WERI-Rb-1 (cell line): ENCODE results near the gene UNC119.

Source experiments
- DNase-seq: peaks from one replicate; pipeline ENCODE4 v3.0.0-alpha.2; 2020
- H3K27ac ChIP-seq: fragments of 250-450 bp; sonication (Bioruptor Pico); 2 replicates; pipeline ENCODE4 v1.5.1; 2020; ENCODE audit warnings: mild to moderate bottlenecking, moderate library complexity
- H3K27me3 ChIP-seq: fragments of 250-450 bp; sonication (Bioruptor Pico); 2 replicates; pipeline ENCODE4 v1.5.1; 2021; ENCODE audit warnings: mild to moderate bottlenecking, low read depth, moderate library complexity; ENCODE audit not compliant: insufficient read depth, severe bottlenecking
- H3K36me3 ChIP-seq: fragments of 250-450 bp; sonication (Bioruptor Pico); 2 replicates; pipeline ENCODE4 v1.5.1; 2020; ENCODE audit warnings: mild to moderate bottlenecking, moderate library complexity
- H3K4me3 ChIP-seq: 2 replicates; pipeline ENCODE4 v1.5.1; 2011; ENCODE audit warnings: low read depth, mild to moderate bottlenecking, control low read depth, low read length
- H3K9me3 ChIP-seq: fragments of 250-450 bp; sonication (Bioruptor Pico); 2 replicates; pipeline ENCODE4 v1.5.1; 2021; ENCODE audit warnings: mild to moderate bottlenecking, moderate library complexity; ENCODE audit not compliant: severe bottlenecking
- TF ChIP-seq, protein P1 (sequence below): IDR thresholded peaks from 2 replicates; pipeline ENCODE4 v1.5.1; 2011; ENCODE audit warnings: low read depth, mild to moderate bottlenecking, control low read depth, inconsistent platforms, low read length

UNC119 gene

DNA sequence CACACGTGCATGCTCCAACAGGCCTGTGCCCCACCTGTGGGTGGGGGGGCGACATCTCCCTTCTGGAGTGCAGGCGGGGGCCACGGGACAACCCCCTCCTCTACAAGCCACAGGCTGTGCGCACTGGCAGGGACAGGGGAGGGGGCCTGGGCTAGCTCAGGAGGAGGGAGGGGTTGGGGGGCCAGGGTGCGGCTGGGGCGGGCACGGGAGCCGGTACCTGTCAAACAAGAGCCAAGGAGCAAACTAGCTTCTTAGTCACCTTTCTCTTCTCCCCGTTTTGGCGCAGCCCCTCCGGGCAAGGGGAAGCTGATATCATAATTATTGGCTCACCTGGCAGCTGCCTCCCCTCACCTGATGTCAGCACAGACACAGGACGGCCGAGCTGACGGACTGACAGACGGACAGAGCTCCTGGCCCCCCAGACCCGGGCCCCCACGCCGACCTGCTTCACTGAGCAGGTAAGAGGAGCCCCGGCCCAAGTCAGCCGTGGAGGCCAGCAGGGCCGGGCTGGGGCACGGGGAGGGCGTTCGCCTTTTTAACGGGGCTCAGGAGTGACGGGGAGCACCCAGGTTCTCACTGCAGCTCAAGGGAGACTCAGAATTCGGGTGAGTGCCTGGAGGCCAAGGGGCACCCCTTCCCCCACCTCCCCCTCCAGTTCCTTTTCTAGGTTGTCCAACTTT is 46.3 kb downstream of the UNC119 start, which contains the start of gene FOXN1:
FOXN1 (plus strand) TSS at position 363 of the 680 bp plus-strand sequence. CDS start 17,622 bp downstream, outside the sequence.
- TF ChIP-seq, protein P1, sequence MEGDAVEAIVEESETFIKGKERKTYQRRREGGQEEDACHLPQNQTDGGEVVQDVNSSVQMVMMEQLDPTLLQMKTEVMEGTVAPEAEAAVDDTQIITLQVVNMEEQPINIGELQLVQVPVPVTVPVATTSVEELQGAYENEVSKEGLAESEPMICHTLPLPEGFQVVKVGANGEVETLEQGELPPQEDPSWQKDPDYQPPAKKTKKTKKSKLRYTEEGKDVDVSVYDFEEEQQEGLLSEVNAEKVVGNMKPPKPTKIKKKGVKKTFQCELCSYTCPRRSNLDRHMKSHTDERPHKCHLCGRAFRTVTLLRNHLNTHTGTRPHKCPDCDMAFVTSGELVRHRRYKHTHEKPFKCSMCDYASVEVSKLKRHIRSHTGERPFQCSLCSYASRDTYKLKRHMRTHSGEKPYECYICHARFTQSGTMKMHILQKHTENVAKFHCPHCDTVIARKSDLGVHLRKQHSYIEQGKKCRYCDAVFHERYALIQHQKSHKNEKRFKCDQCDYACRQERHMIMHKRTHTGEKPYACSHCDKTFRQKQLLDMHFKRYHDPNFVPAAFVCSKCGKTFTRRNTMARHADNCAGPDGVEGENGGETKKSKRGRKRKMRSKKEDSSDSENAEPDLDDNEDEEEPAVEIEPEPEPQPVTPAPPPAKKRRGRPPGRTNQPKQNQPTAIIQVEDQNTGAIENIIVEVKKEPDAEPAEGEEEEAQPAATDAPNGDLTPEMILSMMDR = no peak
- H3K27me3 ChIP-seq = no peaks in the 10 kb centered on the region

DNA sequence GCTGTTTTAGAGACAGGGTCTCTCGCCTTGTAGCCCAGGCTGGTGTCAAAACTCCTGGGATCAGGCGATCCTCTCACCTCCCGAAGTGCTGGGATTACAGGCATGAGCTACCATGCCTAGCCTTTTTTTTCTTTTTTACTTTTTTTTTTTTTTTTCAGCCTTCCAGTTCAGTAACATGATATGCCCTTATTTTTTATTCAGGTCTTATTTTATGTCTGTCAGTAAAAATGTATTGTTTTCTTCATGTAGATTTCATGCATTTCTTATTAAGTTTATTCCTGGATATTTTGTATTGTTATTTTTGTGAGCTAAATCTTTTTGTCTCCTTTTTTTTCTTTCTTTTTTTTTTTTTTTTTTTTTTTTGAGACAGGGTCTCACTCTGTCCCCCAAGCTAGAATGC is 49.0 kb downstream of the UNC119 start:
- H3K9me3 ChIP-seq = no peaks in the 10 kb centered on the region
- no peaks in the 10 kb centered on the region for H3K36me3 ChIP-seq
- H3K27me3 ChIP-seq = no peaks in the 10 kb centered on the region
- H3K27ac ChIP-seq = no peak overlapping the region
- TF ChIP-seq, protein P1 = no peak
- H3K4me3 ChIP-seq = no peak overlapping the region
- DNase-seq = no peak

More for the DNA sequence above, 46.3 kb downstream of the UNC119 start, which contains the start of gene FOXN1:
- Histone ChIP-seq H3K9me3 (no peaks in the 10 kb centered on the region), H3K4me3 (no peak within 1 kb of the TSS), H3K27ac (peak within 1 kb of the TSS; percentile 48), H3K36me3 (no peaks in the 10 kb centered on the region)
- no peak for DNase-seq

DNA sequence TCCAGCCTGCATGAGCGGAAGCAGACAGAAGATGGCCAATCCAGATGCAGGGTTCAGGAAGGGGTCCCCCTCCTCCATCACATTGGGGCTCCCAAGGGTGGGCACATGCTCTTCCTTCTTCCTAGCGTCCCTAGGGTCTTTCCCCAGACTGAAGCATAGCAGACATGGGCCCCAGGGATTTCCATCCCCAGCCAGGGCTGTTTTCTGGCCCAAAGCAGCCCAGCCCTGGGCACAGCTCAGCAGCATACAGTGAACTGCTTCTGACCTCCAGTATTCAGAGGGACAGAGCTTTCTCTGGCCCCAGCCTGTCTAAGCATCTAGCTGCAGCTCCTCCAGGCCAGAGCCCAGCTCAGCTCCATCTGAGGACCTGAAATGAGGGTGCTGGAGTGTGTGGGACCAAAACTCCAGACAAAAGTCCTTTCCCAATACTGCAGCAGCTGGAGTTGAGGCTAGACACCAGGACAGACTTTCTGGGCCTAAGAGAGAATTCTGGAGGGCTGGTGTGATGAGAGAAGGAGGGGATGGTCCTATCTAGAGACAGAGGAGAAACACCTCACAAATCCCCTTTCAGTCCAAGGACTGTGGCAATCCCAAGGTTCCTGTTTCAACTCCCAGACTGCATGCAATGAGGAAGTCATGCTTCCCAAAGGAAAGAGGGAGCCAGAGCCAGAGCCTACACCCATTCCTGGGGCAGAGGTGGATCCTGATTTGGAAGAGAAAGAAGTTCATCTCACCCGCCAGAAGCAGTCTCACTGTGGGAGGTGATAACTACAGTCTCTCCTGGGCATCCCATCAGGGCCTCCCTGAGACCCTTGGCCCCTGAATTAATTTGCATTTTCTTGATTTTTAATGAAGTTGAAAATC is 50.8 kb downstream of the UNC119 start:
- Histone ChIP-seq H3K27ac (peak overlapping the region; percentile 81), H3K36me3 (no peaks in the 10 kb centered on the region), H3K27me3 (no peaks in the 10 kb centered on the region), H3K9me3 (no peaks in the 10 kb centered on the region), H3K4me3 (no peak overlapping the region)
- DNase-seq = no peak
- TF ChIP-seq, protein P1 = no peak

DNA sequence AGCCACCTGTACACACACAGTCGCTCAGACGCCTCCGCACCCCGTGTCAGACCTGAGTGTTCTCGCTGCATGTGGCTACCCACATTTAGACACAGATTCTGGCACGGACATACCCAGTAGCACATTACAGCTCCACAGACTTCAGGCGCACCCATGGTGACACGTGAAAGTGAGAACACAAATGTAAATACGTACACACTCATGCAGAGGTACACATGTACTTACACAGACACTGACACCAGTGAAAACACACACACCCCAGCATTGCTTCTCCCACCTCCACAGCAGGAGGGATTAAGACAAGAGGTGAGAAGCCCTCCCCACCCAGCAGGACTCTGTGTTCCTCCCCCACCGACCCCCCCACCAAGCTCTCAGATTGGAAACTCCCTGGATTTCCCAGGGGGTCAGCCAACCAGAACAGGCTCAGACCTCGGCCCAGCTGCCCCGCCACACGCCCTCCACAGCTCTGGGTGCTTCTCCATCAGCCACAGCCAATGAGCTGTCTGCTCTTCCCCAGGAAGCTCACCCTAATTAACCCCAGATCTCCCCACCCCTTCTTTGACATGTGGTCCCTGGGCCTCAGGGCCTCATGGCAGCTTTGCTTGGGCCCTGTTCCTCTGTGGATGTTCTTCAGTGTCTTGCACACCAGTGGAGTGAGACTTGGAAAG is 51.6 kb downstream of the UNC119 start:
- Histone ChIP-seq H3K4me3 (peak overlapping the region; percentile 38), H3K27ac (peak overlapping the region; percentile 81), H3K9me3 (no peaks in the 10 kb centered on the region), H3K36me3 (no peaks in the 10 kb centered on the region), H3K27me3 (no peaks in the 10 kb centered on the region)
- TF ChIP-seq, protein P1 = no peak
- peak; percentile 97 for DNase-seq

DNA sequence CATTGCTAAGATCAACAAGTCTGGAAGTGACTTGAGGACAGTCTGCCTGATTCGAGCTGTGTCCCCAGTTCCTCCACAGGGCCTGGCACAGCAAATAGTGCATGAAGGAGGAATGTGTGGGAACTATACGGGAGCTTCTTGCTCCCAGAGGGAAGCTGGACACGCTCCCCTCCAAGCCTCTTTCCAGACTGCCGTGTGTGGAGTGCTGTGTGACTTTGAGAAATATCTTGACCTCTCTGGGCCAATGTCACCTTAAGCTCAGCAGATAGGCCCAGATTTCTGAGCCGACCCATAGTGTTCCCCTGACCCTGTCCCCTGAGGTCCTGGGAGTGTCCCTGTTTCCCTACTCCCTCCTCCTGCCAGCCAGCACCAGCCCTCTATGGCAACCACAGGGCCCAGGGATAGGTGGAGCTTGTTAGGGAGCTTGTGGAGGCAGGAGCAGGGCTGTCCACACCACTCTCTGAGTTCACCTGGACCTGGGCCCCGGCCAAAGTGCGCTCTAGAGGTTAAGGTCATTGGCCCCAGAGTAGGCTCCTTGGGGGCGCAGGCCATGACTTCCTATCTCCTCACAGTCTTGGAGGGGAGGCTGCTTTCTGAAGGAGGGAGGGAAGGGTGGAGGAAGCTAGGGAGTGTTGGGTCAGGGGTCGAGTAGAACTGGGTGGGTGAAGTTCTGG is 52.6 kb downstream of the UNC119 start:
- no peaks in the 10 kb centered on the region for H3K9me3 ChIP-seq
- peak overlapping the region; percentile 66 for H3K27ac ChIP-seq
- DNase-seq = no peak
- H3K27me3 ChIP-seq = no peaks in the 10 kb centered on the region
- TF ChIP-seq, protein P1 = no peak
- H3K4me3 ChIP-seq = no peak overlapping the region
- no peaks in the 10 kb centered on the region for H3K36me3 ChIP-seq
